ENCODE measurements around the gene SNX5. TPM values are rescaled to one million over a fixed set of nuclear protein-coding genes. Genes with fewer than 3 reads are reported as not detected.

Gene SNX5
- total RNA-seq, 1 experiment from 2014 or later = 43.0 TPM

DNA sequence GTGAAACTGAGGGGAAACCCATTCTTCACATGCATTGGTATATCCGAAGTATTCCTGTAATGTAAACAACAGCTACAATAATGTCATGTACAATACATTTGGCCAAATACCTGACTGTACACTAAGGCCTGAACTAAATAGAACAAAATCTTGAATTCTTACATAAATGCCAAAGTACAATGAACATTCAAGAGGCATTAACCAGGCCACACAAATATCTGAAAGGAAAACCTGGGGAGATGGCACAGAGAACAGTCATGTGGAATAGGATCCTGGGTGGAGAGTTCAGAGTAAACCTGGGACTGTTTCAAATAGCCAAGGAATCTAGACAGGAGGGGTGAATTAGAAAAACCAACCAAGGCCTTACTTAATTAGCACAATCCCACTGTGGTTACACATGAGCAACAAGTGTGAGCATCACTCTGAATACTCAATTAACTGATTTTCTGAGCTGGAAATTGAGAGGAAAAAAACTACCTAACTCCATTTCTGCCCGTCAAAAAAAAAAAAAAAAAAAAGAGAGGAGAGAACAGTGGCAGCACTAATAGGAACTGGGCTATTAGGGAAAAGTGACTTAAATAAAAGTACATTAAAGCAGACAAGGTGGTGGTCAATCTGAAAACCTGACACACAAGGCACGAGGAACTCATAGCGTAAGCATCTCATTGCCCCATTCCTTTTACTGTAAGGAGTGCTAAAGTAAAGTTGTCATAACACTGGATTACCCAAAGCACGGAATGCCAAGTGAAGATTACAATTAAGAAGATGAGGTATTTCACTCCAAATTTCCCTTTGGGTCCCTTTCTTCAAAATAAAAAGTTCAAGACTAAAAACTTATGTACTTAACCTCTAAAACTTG, 10.9 kb downstream of the SNX5 start:
- peaks cover 18% of the 10 kb centered on the region for H3K4me1 Mint-ChIP-seq (ENCODE audit: low read depth, unreplicated experiment)
- intact Hi-C loops (cut with micrococcal nuclease; ENCODE audit: unreplicated experiment) = no loop called here
- H3K27ac Mint-ChIP-seq (ENCODE audit: unreplicated experiment) = no peak overlapping the region
- no peak for DNase-seq
- no peaks in the 10 kb centered on the region for H3K27me3 Mint-ChIP-seq (ENCODE audit: unreplicated experiment)
- BruUV-seq (replicated peaks) = no TSS peak
- TF ChIP-seq, protein P1, sequence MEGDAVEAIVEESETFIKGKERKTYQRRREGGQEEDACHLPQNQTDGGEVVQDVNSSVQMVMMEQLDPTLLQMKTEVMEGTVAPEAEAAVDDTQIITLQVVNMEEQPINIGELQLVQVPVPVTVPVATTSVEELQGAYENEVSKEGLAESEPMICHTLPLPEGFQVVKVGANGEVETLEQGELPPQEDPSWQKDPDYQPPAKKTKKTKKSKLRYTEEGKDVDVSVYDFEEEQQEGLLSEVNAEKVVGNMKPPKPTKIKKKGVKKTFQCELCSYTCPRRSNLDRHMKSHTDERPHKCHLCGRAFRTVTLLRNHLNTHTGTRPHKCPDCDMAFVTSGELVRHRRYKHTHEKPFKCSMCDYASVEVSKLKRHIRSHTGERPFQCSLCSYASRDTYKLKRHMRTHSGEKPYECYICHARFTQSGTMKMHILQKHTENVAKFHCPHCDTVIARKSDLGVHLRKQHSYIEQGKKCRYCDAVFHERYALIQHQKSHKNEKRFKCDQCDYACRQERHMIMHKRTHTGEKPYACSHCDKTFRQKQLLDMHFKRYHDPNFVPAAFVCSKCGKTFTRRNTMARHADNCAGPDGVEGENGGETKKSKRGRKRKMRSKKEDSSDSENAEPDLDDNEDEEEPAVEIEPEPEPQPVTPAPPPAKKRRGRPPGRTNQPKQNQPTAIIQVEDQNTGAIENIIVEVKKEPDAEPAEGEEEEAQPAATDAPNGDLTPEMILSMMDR (IDR thresholded peaks at IDR 0.05; ENCODE audit: unreplicated experiment) = no peak
- peaks cover 14% of the 10 kb centered on the region for H3K36me3 Mint-ChIP-seq (ENCODE audit: insufficient read depth, unreplicated experiment)
- H3K9me3 Mint-ChIP-seq (ENCODE audit: low read depth, unreplicated experiment) = no peaks in the 10 kb centered on the region
- no peak overlapping the region for H3K4me3 Mint-ChIP-seq (ENCODE audit: low read depth, unreplicated experiment)
- CTCF ChIA-PET = no interaction called here

DNA sequence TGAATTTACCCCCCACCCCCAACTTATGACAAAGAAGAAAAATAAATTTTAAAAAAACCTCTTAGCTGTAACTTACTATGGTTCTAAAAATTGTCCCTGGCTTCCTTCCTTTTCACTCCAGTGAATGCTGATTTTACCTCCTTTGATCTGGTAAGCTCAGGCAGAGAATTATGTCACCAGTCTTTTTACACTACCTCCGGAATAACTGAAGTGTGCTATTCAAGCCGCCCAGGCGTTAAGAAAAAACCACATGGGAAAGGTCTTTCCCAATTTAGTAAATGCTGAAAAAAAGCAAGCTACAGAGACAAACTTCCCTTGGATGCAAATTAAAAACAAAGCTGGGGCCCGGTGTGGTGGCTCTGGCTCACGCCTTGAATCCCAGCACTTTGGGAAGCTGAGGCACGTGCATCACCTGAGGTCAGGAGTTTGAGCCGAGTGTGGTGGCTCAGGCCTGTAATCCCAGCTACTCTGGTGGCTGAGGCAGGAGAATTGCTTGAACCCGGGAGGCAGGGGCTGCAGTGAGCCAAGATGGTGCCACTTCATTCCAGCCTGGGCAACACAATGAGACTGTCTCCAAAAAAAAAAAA, 12.4 kb downstream of the SNX5 start:
- H3K36me3 Mint-ChIP-seq (ENCODE audit: insufficient read depth, unreplicated experiment) = peaks cover 14% of the 10 kb centered on the region
- H3K4me3 Mint-ChIP-seq (ENCODE audit: low read depth, unreplicated experiment) = no peak overlapping the region
- intact Hi-C loops (cut with micrococcal nuclease; ENCODE audit: unreplicated experiment) = no loop called here
- TF ChIP-seq, protein P1 (IDR thresholded peaks at IDR 0.05; ENCODE audit: unreplicated experiment) = no peak
- no peaks in the 10 kb centered on the region for H3K27me3 Mint-ChIP-seq (ENCODE audit: unreplicated experiment)
- no TSS peak for BruUV-seq (replicated peaks)
- no peak overlapping the region for H3K27ac Mint-ChIP-seq (ENCODE audit: unreplicated experiment)
- CTCF ChIA-PET = interaction anchor here (0.6 kb wide), 1 partner anchor 395 kb away, joined by 5 read pairs; no protein-coding TSS in a partner anchor
- H3K9me3 Mint-ChIP-seq (ENCODE audit: low read depth, unreplicated experiment) = no peaks in the 10 kb centered on the region
- peaks cover 11% of the 10 kb centered on the region for H3K4me1 Mint-ChIP-seq (ENCODE audit: low read depth, unreplicated experiment)
- DNase-seq = no peak

DNA sequence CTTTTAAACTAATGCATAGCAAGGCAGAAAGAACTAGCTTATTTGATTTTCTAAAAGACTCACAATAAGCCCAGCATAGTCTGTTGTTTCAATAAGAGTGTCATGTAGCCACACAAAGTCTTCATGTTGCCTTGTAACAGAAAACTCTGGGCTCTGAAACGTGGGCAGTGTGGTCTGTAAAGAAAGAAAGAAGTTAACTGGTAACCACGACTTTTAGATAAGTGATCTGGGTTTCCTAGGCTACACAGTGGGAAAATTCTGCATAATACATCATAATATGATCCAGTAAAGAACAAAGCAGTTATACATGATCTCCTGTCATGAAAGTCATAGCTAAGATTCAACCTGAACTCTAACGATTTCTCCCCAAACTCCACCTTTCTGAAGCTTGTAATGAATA, 13.3 kb downstream of the SNX5 start:
- no peaks in the 10 kb centered on the region for H3K9me3 Mint-ChIP-seq (ENCODE audit: low read depth, unreplicated experiment)
- H3K4me1 Mint-ChIP-seq (ENCODE audit: low read depth, unreplicated experiment) = peaks cover 9% of the 10 kb centered on the region
- CTCF ChIA-PET = no interaction called here
- DNase-seq = no peak
- peaks cover 18% of the 10 kb centered on the region for H3K36me3 Mint-ChIP-seq (ENCODE audit: insufficient read depth, unreplicated experiment)
- intact Hi-C loops (cut with micrococcal nuclease; ENCODE audit: unreplicated experiment) = no loop called here
- H3K27ac Mint-ChIP-seq (ENCODE audit: unreplicated experiment) = no peak overlapping the region
- H3K27me3 Mint-ChIP-seq (ENCODE audit: unreplicated experiment) = no peaks in the 10 kb centered on the region
- TF ChIP-seq, protein P1 (IDR thresholded peaks at IDR 0.05; ENCODE audit: unreplicated experiment) = no peak
- no peak overlapping the region for H3K4me3 Mint-ChIP-seq (ENCODE audit: low read depth, unreplicated experiment)
- no TSS peak for BruUV-seq (replicated peaks)

DNA sequence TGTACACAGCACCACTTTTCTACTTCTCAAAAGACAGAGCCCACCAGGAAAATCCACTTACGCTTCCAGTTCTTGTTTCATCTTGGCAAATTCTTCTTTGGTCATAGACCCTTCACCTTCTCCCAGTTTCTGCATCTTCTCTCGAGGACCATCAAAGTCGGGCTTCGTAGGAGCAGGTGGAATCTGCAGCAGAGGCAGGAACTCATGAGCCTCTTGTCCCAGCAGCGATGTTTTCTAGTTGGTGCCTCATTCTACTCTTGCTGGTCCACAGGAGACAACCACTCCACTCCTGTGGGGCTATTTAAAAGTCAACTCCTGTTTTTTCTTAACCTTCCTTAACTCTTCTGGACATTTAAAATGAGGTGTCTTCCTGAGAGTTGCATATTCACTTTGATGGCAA, 14.7 kb downstream of the SNX5 start:
- Mint-ChIP-seq H3K36me3 (ENCODE audit: insufficient read depth, unreplicated experiment) (peaks cover 18% of the 10 kb centered on the region), H3K27ac (ENCODE audit: unreplicated experiment) (no peak overlapping the region), H3K4me3 (ENCODE audit: low read depth, unreplicated experiment) (no peak overlapping the region), H3K27me3 (ENCODE audit: unreplicated experiment) (no peaks in the 10 kb centered on the region), H3K9me3 (ENCODE audit: low read depth, unreplicated experiment) (no peaks in the 10 kb centered on the region), H3K4me1 (ENCODE audit: low read depth, unreplicated experiment) (no peaks in the 10 kb centered on the region)
- TF ChIP-seq, protein P1 (IDR thresholded peaks at IDR 0.05; ENCODE audit: unreplicated experiment) = no peak
- intact Hi-C loops (cut with micrococcal nuclease; ENCODE audit: unreplicated experiment) = no loop called here
- CTCF ChIA-PET = no interaction called here
- BruUV-seq (replicated peaks) = no TSS peak
- no peak for DNase-seq
